ENCODE results near the gene ARID2. TPM values are rescaled to one million over a fixed set of nuclear protein-coding genes. Genes with fewer than 3 reads are reported as not detected.

ARID2 gene
- total RNA-seq, 4 donors from 2014 or later: 25.3 to 40.4 (median 30.6) TPM

- H3K4me3 ChIP-seq (ENCODE audit: low read depth, poor library complexity, severe bottlenecking): no peak overlapping the region
- WGBS, 2 donors: 47 to 52% methylated on average over 3 of the region's 3 CpGs
- DNase-seq (ENCODE audit: low spot score in 2 of 2): no peak
- intact Hi-C loops (cut with DNase I; ENCODE audit: low total_unique reads): no loop called here
- TF ChIP-seq POLR2A (IDR thresholded peaks at IDR 0.05) (no peak), CTCF (IDR thresholded peaks at IDR 0.05) (no peak)
These were observed 32.9 kb downstream of the ARID2 start for GRCh38 chr12:45762185-45763110.

- intact Hi-C loops (cut with DNase I; ENCODE audit: low total_unique reads): no loop called here
- WGBS, 2 donors: 97 to 98% methylated on average over 4 of the region's 4 CpGs
- TF ChIP-seq CTCF (IDR thresholded peaks at IDR 0.05): no peak
- no peak for TF ChIP-seq POLR2A (IDR thresholded peaks at IDR 0.05)
- H3K4me3 ChIP-seq (ENCODE audit: low read depth, poor library complexity, severe bottlenecking): no peak overlapping the region
- DNase-seq (ENCODE audit: low spot score in 2 of 2): no peak
These were observed 33.9 kb downstream of the ARID2 start for GRCh38 chr12:45763381-45763780.

GRCh38 chr12:45768194-45768593 lies 38.7 kb downstream of the ARID2 start:
- WGBS, 2 donors: 33 to 74% methylated on average over 1 of the region's 1 CpG
- intact Hi-C loops (cut with DNase I; ENCODE audit: low total_unique reads): no loop called here
- no peak for TF ChIP-seq POLR2A (IDR thresholded peaks at IDR 0.05)
- no peak for TF ChIP-seq CTCF (IDR thresholded peaks at IDR 0.05)
- no peak overlapping the region for H3K4me3 ChIP-seq (ENCODE audit: low read depth, poor library complexity, severe bottlenecking)
- no peak for DNase-seq (ENCODE audit: low spot score in 2 of 2)

- no peak for DNase-seq (ENCODE audit: low spot score in 2 of 2)
- 91 to 92% methylated on average over 1 of the region's 1 CpG for WGBS, 2 donors
- intact Hi-C loops (cut with DNase I; ENCODE audit: low total_unique reads): no loop called here
- H3K4me3 ChIP-seq (ENCODE audit: low read depth, poor library complexity, severe bottlenecking): no peak overlapping the region
- TF ChIP-seq POLR2A (IDR thresholded peaks at IDR 0.05) (no peak), CTCF (IDR thresholded peaks at IDR 0.05) (no peak)
These were observed 44.2 kb downstream of the ARID2 start for GRCh38 chr12:45773747-45774146.

- intact Hi-C loops (cut with DNase I; ENCODE audit: low total_unique reads): no loop called here
- WGBS, 2 donors: 55 to 62% methylated on average over 5 of the region's 5 CpGs
- no peak for DNase-seq (ENCODE audit: low spot score in 2 of 2)
- TF ChIP-seq CTCF (IDR thresholded peaks at IDR 0.05) (no peak), POLR2A (IDR thresholded peaks at IDR 0.05) (no peak)
- no peak overlapping the region for H3K4me3 ChIP-seq (ENCODE audit: low read depth, poor library complexity, severe bottlenecking)
These were observed 45.1 kb downstream of the ARID2 start for GRCh38 chr12:45774508-45775162.
